Measurements from ENCODE around the gene SCD5. TPM values are rescaled to one million over a fixed set of nuclear protein-coding genes. Genes with fewer than 3 reads are reported as not detected.

SCD5 gene
- total RNA-seq, 4 donors from 2014 or later, result 17.6 to 28.4 (median 22.9) TPM

- no peaks in the 10 kb centered on the region for H3K9me3 ChIP-seq
- DNase-seq (ENCODE audit: extremely low spot score), result no peak
- no peak for TF ChIP-seq EP300 (IDR thresholded peaks at IDR 0.05)
- H3K27ac ChIP-seq (replicated peaks in 1 of 4), result peak overlapping the region; percentile 71 to 83 (median 78)
- H3K4me1 ChIP-seq, result peaks cover 16 to 44% (median 40%) of the 10 kb centered on the region in 4 donors
- peak overlapping the region; percentile 66 to 94 (median 80) for H3K4me3 ChIP-seq
- H3K27me3 ChIP-seq, result no peaks in the 10 kb centered on the region
- no peaks in the 10 kb centered on the region for H3K36me3 ChIP-seq
- WGBS, result 8% methylated on average over 34 of the region's 47 CpGs
- intact Hi-C loops (cut with DNase I), result loop anchor here (5.0 to 10.0 kb wide), 2 partner anchors 217 to 335 kb away; partner anchors contain the start of gene LIN54
Observed at GRCh38 chr4:82797405-82798111, 1.0 kb downstream of the SCD5 start.

- TF ChIP-seq CTCF (IDR thresholded peaks at IDR 0.05) (no peak), EP300 (IDR thresholded peaks at IDR 0.05) (no peak)
- no peak for DNase-seq (ENCODE audit: extremely low spot score)
- Histone ChIP-seq H3K36me3 (no peaks in the 10 kb centered on the region), H3K27ac (replicated peaks in 1 of 4) (peak overlapping the region in 3 of 4 donors; percentile 77 to 83 (median 80)), H3K27me3 (no peaks in the 10 kb centered on the region), H3K9me3 (no peaks in the 10 kb centered on the region), H3K4me3 (peak overlapping the region; percentile 66 to 94 (median 80)), H3K4me1 (peaks cover 16 to 44% (median 40%) of the 10 kb centered on the region in 4 donors)
- intact Hi-C loops (cut with DNase I), result loop anchor here (5.0 to 10.0 kb wide), 2 partner anchors 218 to 335 kb away; partner anchors contain the start of gene LIN54
- WGBS, result 55% methylated on average over 6 of the region's 6 CpGs
Observed at GRCh38 chr4:82797040-82797404, 1.6 kb downstream of the SCD5 start.

- no peak overlapping the region for H3K27ac ChIP-seq (replicated peaks in 1 of 4)
- H3K27me3 ChIP-seq, result no peaks in the 10 kb centered on the region
- peaks cover 16 to 56% (median 49%) of the 10 kb centered on the region in 4 donors for H3K4me1 ChIP-seq
- WGBS, result 61% methylated on average over 6 of the region's 6 CpGs
- TF ChIP-seq EP300 (IDR thresholded peaks at IDR 0.05) (no peak), POLR2AphosphoS5 (IDR thresholded peaks at IDR 0.05) (no peak), POLR2A (IDR thresholded peaks at IDR 0.05; ENCODE audit: low read depth) (no peak), CTCF (IDR thresholded peaks at IDR 0.05) (no peak)
- H3K9me3 ChIP-seq, result no peaks in the 10 kb centered on the region
- no peaks in the 10 kb centered on the region for H3K36me3 ChIP-seq
- intact Hi-C loops (cut with DNase I), result loop anchor here (10.0 kb wide), 1 partner anchor 222 kb away; the partner anchor contains the start of gene LIN54
- no peak overlapping the region for H3K4me3 ChIP-seq
- DNase-seq (ENCODE audit: extremely low spot score), result no peak
Observed at GRCh38 chr4:82792912-82793649, 5.5 kb downstream of the SCD5 start.

- no peak for DNase-seq (ENCODE audit: extremely low spot score)
- Histone ChIP-seq H3K9me3 (no peaks in the 10 kb centered on the region), H3K27ac (replicated peaks in 1 of 4) (no peak overlapping the region), H3K4me3 (no peak overlapping the region), H3K27me3 (no peaks in the 10 kb centered on the region), H3K4me1 (peaks cover 8 to 57% (median 47%) of the 10 kb centered on the region in 4 donors), H3K36me3 (no peaks in the 10 kb centered on the region)
- 92% methylated on average over 6 of the region's 6 CpGs for WGBS
- intact Hi-C loops (cut with DNase I), result loop anchor here (10.0 kb wide), 1 partner anchor 224 kb away; the partner anchor contains the start of gene LIN54
- TF ChIP-seq POLR2A (IDR thresholded peaks at IDR 0.05; ENCODE audit: low read depth) (no peak), CTCF (IDR thresholded peaks at IDR 0.05) (no peak), POLR2AphosphoS5 (IDR thresholded peaks at IDR 0.05) (no peak), EP300 (IDR thresholded peaks at IDR 0.05) (no peak)
Observed at GRCh38 chr4:82791179-82791578, 7.4 kb downstream of the SCD5 start.

- DNase-seq (ENCODE audit: extremely low spot score), result no peak
- Histone ChIP-seq H3K9me3 (no peaks in the 10 kb centered on the region), H3K27ac (replicated peaks in 1 of 4) (peak overlapping the region in 1 of 4 donors; percentile 53), H3K4me1 (peaks cover 8 to 66% (median 56%) of the 10 kb centered on the region in 4 donors), H3K36me3 (no peaks in the 10 kb centered on the region), H3K27me3 (no peaks in the 10 kb centered on the region), H3K4me3 (no peak overlapping the region)
- no peak for TF ChIP-seq POLR2A (IDR thresholded peaks at IDR 0.05; ENCODE audit: low read depth)
- TF ChIP-seq CTCF (IDR thresholded peaks at IDR 0.05), result no peak
- no peak for TF ChIP-seq EP300 (IDR thresholded peaks at IDR 0.05)
- no peak for TF ChIP-seq POLR2AphosphoS5 (IDR thresholded peaks at IDR 0.05)
- WGBS, result 87% methylated on average over 8 of the region's 8 CpGs
- intact Hi-C loops (cut with DNase I), result loop anchor here (10.0 kb wide), 1 partner anchor 225 kb away; the partner anchor contains the start of gene LIN54
Observed at GRCh38 chr4:82790060-82790660, 8.4 kb downstream of the SCD5 start.

Data from esophagus muscularis mucosa (tissue), 4 donors.